H9 (cell line): Measurements from ENCODE around the gene CACNA1D. TPM values are rescaled to one million over a fixed set of nuclear protein-coding genes. Genes with fewer than 3 reads are reported as not detected.

Experiments used
- DNase-seq: peaks from one replicate; pipeline ENCODE4 v3.0.0-alpha.2; 2017
- H2AFZ ChIP-seq: one replicate; pipeline ENCODE4 v1.6.1; 2013; ENCODE audit warnings: mild to moderate bottlenecking, low read length, control low read depth, moderate library complexity
- H2AK5ac ChIP-seq: 2 replicates; pipeline ENCODE4 v1.6.1; 2013; ENCODE audit warnings: low read length, control low read depth, mixed read lengths; ENCODE audit not compliant: insufficient read length
- H2BK120ac ChIP-seq: one replicate; pipeline ENCODE4 v1.6.1; 2013; ENCODE audit warnings: low read depth, mild to moderate bottlenecking, low read length, control low read depth, inconsistent platforms; ENCODE audit not compliant: poor library complexity, severe bottlenecking
- H2BK12ac ChIP-seq: 2 replicates; pipeline ENCODE4 v1.6.1; 2013; ENCODE audit warnings: low read length, control low read depth, mixed read lengths, low read depth; ENCODE audit not compliant: insufficient read length
- H2BK15ac ChIP-seq: 2 replicates; pipeline ENCODE4 v1.6.1; 2013; ENCODE audit warnings: low read depth, low read length, control low read depth
- H2BK20ac ChIP-seq: one replicate; pipeline ENCODE4 v1.6.1; 2013; ENCODE audit warnings: low read depth, mild to moderate bottlenecking, low read length, control low read depth, inconsistent platforms; ENCODE audit not compliant: poor library complexity, severe bottlenecking
- H2BK5ac ChIP-seq: 2 replicates; pipeline ENCODE4 v1.6.1; 2013; ENCODE audit warnings: low read length, control low read depth, mixed read lengths; ENCODE audit not compliant: insufficient read length
- H3K14ac ChIP-seq: 2 replicates; pipeline ENCODE4 v1.6.1; 2013; ENCODE audit warnings: low read length, control low read depth; ENCODE audit not compliant: insufficient read depth
- H3K18ac ChIP-seq: 2 replicates; pipeline ENCODE4 v1.6.1; 2013; ENCODE audit warnings: low read depth, mild to moderate bottlenecking, mixed read lengths, low read length, control low read depth; ENCODE audit not compliant: insufficient read length
- H3K23ac ChIP-seq: 2 replicates; pipeline ENCODE4 v1.6.1; 2013; ENCODE audit warnings: low read length, control low read depth, mixed read lengths, low read depth; ENCODE audit not compliant: insufficient read length
- H3K23me2 ChIP-seq: 2 replicates; pipeline ENCODE4 v1.6.1; 2013; ENCODE audit warnings: low read depth, mild to moderate bottlenecking, mixed read lengths, low read length, control low read depth; ENCODE audit not compliant: insufficient read length, poor library complexity, severe bottlenecking
- H3K27ac ChIP-seq: 2 replicates; pipeline ENCODE4 v1.5.1; 2013; ENCODE audit warnings: low read length, control low read depth, mixed read lengths, low read depth; ENCODE audit not compliant: insufficient read length
- H3K27me3 ChIP-seq: 2 replicates; pipeline ENCODE4 v1.6.1; 2013; ENCODE audit warnings: low read length, control low read depth, inconsistent platforms; ENCODE audit not compliant: insufficient read depth
- H3K4ac ChIP-seq: 2 replicates; pipeline ENCODE4 v1.6.1; 2013; ENCODE audit warnings: low read depth, mild to moderate bottlenecking, control low read depth, inconsistent platforms, low read length, moderate library complexity
- H3K4me1 ChIP-seq: 2 replicates; pipeline ENCODE4 v1.6.1; 2013; ENCODE audit warnings: low read length, control low read depth, inconsistent platforms; ENCODE audit not compliant: insufficient read depth
- H3K4me2 ChIP-seq: 2 replicates; pipeline ENCODE4 v1.6.1; 2013; ENCODE audit warnings: low read length, control low read depth, mixed read lengths; ENCODE audit not compliant: insufficient read length, insufficient read depth
- H3K56ac ChIP-seq: 2 replicates; pipeline ENCODE4 v1.6.1; 2013; ENCODE audit warnings: low read depth, mild to moderate bottlenecking, mixed read lengths, low read length, control low read depth; ENCODE audit not compliant: insufficient read length
- H3K79me1 ChIP-seq: 2 replicates; pipeline ENCODE4 v1.6.1; 2013; ENCODE audit warnings: low read depth, mild to moderate bottlenecking, moderate library complexity, low read length, control low read depth, inconsistent platforms; ENCODE audit not compliant: insufficient read depth, poor library complexity, severe bottlenecking
- H3K79me2 ChIP-seq: 2 replicates; pipeline ENCODE4 v1.6.1; 2013; ENCODE audit warnings: low read length, control low read depth, inconsistent platforms; ENCODE audit not compliant: insufficient read depth
- H3K9ac ChIP-seq: 2 replicates; pipeline ENCODE4 v1.6.1; 2013; ENCODE audit warnings: low read length, control low read depth, mixed read lengths; ENCODE audit not compliant: insufficient read length; ENCODE audit errors: extremely low read depth
- H3K9me3 ChIP-seq: one replicate; pipeline ENCODE4 v1.6.1; 2013; ENCODE audit warnings: low read depth, low read length, inconsistent platforms; ENCODE audit not compliant: control insufficient read depth
- H3T11ph ChIP-seq: one replicate; pipeline ENCODE4 v1.6.1; 2013; ENCODE audit warnings: mild to moderate bottlenecking, low read length, control low read depth, inconsistent platforms
- H4K20me1 ChIP-seq: one replicate; pipeline ENCODE4 v1.6.1; 2013; ENCODE audit not compliant: control insufficient read depth, insufficient read length, insufficient read depth
- H4K5ac ChIP-seq: 2 replicates; pipeline ENCODE4 v1.6.1; 2013; ENCODE audit warnings: low read depth, mild to moderate bottlenecking, mixed read lengths, low read length, control low read depth; ENCODE audit not compliant: insufficient read length
- H4K8ac ChIP-seq: replicated peaks from 2 replicates; pipeline ENCODE4 v1.6.1; 2013; ENCODE audit warnings: low read length, control low read depth, mixed read lengths, low read depth; ENCODE audit not compliant: insufficient read length
- H4K91ac ChIP-seq: 2 replicates; pipeline ENCODE4 v1.6.1; 2013; ENCODE audit warnings: low read depth, mild to moderate bottlenecking, moderate library complexity, mixed read lengths, low read length, control low read depth; ENCODE audit not compliant: insufficient read length
- H3K27ac Mint-ChIP-seq, 3 experiments: 2 replicates in 2 of 3; 3 replicates in 1 of 3; pipeline ENCODE4 v1.8.0; 2020 to 2021; ENCODE audit warnings: mixed read lengths in 3 of 3, mild to moderate bottlenecking in 1 of 3, moderate library complexity in 1 of 3
- H3K27me3 Mint-ChIP-seq: 2 replicates; pipeline ENCODE4 v1.8.0; 2021; ENCODE audit warnings: low read depth, mild to moderate bottlenecking, moderate library complexity, mixed read lengths
- H3K36me3 Mint-ChIP-seq, 3 experiments: 2 replicates in 2 of 3; 3 replicates in 1 of 3; pipeline ENCODE4 v1.8.0; 2020 to 2021; ENCODE audit warnings: low read depth in 3 of 3, mixed read lengths in 3 of 3; ENCODE audit not compliant: insufficient read depth in 1 of 3
- H3K4me1 Mint-ChIP-seq, 2 experiments: 2 replicates each; pipeline ENCODE4 v1.8.0; 2020; ENCODE audit warnings: mixed read lengths in 2 of 2
- H3K4me3 Mint-ChIP-seq, 2 experiments: 2 replicates in 1 of 2; 3 replicates in 1 of 2; pipeline ENCODE4 v1.8.0; 2020 to 2021; ENCODE audit warnings: mild to moderate bottlenecking in 2 of 2, mixed read lengths in 2 of 2, moderate library complexity in 1 of 2
- H3K9me3 Mint-ChIP-seq, 2 experiments: 2 replicates in 1 of 2; 3 replicates in 1 of 2; pipeline ENCODE4 v1.8.0; 2020; ENCODE audit warnings: mild to moderate bottlenecking in 2 of 2, mixed read lengths in 2 of 2, moderate library complexity in 1 of 2
- WGBS: extraction: QIAGEN DNeasy Blood & Tissue Kit; methylation state at CpG from one replicate; pipeline ENCODE4 v1.1.7; 2013; ENCODE audit warnings: missing lambda C conversion rate, low lambda C conversion rate, mixed read lengths; ENCODE audit not compliant: insufficient read length; ENCODE audit errors: extremely low coverage; 5-methylcytosine and 5-hydroxymethylcytosine counted together
- total RNA-seq: library from RNA; stranded (reverse); gene quantifications from 2 replicates; pipeline ENCODE4 v1.2.1, GENCODE V29; 2021
- TF ChIP-seq, protein P1 (sequence below): fragments of 200-600 bp; sonication (generic); conservative IDR thresholded peaks from 3 replicates; pipeline ENCODE4 v1.8.0; 2021; ENCODE audit warnings: antibody characterized with exemption, mild to moderate bottlenecking

Gene CACNA1D
- total RNA-seq, 1 experiment from 2014 or later, result 3.5 TPM

DNA sequence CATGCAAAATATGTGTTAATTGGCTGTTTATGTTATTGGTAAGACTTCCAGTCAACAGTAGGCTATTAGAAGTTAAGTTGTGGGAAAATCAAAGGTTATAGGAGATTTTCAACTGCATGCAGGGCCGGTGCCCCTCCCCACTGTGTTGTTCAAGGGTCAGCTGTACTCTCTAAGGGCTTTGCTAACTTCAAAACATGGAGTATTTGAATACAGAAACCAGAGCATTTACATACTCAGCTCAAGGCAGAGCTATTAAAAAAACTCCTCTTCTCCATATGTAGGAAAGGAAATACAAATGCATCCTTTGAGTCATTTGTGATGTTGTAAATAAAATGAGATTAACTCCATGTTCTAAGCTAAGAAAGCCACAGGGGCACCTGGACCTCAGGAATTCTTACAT lies 368.7 kb downstream of the CACNA1D start:
- H3K4me3 Mint-ChIP-seq, result no peak overlapping the region
- no peak overlapping the region for H4K91ac ChIP-seq
- H4K8ac ChIP-seq, result no peak overlapping the region
- H3K27me3 ChIP-seq, result no peaks in the 10 kb centered on the region
- H3K9ac ChIP-seq, result no peak overlapping the region
- TF ChIP-seq, protein P1, sequence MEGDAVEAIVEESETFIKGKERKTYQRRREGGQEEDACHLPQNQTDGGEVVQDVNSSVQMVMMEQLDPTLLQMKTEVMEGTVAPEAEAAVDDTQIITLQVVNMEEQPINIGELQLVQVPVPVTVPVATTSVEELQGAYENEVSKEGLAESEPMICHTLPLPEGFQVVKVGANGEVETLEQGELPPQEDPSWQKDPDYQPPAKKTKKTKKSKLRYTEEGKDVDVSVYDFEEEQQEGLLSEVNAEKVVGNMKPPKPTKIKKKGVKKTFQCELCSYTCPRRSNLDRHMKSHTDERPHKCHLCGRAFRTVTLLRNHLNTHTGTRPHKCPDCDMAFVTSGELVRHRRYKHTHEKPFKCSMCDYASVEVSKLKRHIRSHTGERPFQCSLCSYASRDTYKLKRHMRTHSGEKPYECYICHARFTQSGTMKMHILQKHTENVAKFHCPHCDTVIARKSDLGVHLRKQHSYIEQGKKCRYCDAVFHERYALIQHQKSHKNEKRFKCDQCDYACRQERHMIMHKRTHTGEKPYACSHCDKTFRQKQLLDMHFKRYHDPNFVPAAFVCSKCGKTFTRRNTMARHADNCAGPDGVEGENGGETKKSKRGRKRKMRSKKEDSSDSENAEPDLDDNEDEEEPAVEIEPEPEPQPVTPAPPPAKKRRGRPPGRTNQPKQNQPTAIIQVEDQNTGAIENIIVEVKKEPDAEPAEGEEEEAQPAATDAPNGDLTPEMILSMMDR, result no peak
- no peaks in the 10 kb centered on the region for H3K27me3 Mint-ChIP-seq
- H3K18ac ChIP-seq, result no peak overlapping the region
- no peak overlapping the region for H3K14ac ChIP-seq
- no peak overlapping the region for H2BK12ac ChIP-seq
- H2BK15ac ChIP-seq, result no peak overlapping the region
- no peak overlapping the region for H3K23ac ChIP-seq
- no peak overlapping the region for H3K56ac ChIP-seq
- no peak overlapping the region for H2BK120ac ChIP-seq
- H3K23me2 ChIP-seq, result no peaks in the 10 kb centered on the region
- no peak overlapping the region for H3K4me2 ChIP-seq
- no peak overlapping the region for H3K27ac ChIP-seq
- H3K9me3 ChIP-seq, result no peaks in the 10 kb centered on the region
- no peak overlapping the region for H4K5ac ChIP-seq
- H2BK20ac ChIP-seq, result no peak overlapping the region
- H3K79me2 ChIP-seq, result no peaks in the 10 kb centered on the region
- no peak overlapping the region for H3K4ac ChIP-seq
- no peak overlapping the region for H2BK5ac ChIP-seq
- H3K27ac Mint-ChIP-seq, result no peak overlapping the region
- H3K36me3 Mint-ChIP-seq, result peaks cover 7 to 54% (median 46%) of the 10 kb centered on the region in 3 experiments; a peak in 6 of 7 replicates
- no peak for DNase-seq
- no peak overlapping the region for H2AK5ac ChIP-seq
- H3K4me1 ChIP-seq, result no peaks in the 10 kb centered on the region
- H3K4me1 Mint-ChIP-seq, result no peaks in the 10 kb centered on the region
- H3K9me3 Mint-ChIP-seq, result no peaks in the 10 kb centered on the region
- no peaks in the 10 kb centered on the region for H3K79me1 ChIP-seq
- H3T11ph ChIP-seq, result no peak overlapping the region
- no peak overlapping the region for H2AFZ ChIP-seq
- no peaks in the 10 kb centered on the region for H4K20me1 ChIP-seq
- WGBS, result no CpG with 5 or more reads among the region's 1 CpG

Other genes with a start within 250 kb of the CACNA1D start
- gene TKT, start 238.6 kb upstream of the CACNA1D start, total RNA-seq, result 650 and 676 TPM in 2 replicates
- 17.2 and 17.8 TPM in 2 replicates for gene DCP1A, start 147.1 kb upstream of the CACNA1D start, total RNA-seq